H1 (cell line): ENCODE data around the gene DSCAM. TPM values are rescaled to one million over a fixed set of nuclear protein-coding genes. Genes with fewer than 3 reads are reported as not detected.

Experiments used
- CTCF ChIA-PET: fragments of 300-600 bp; sonication (Branson Sonifier 250); formaldehyde crosslinking; loops from one replicate; lab custom pipeline; 2021; ENCODE audit not compliant: partially characterized antibody; lab: Charles Lee
- POLR2A ChIA-PET: fragments of 300-600 bp; sonication (Branson Sonifier 250); formaldehyde crosslinking; loops from one replicate; lab custom pipeline; 2021; ENCODE audit warnings: inconsistent platforms; ENCODE audit not compliant: partially characterized antibody; lab: Charles Lee
- DNase-seq, 2 experiments: peaks; one replicate each; pipeline versions ENCODE4 v3.0.0 to v3.0.0-alpha.2; 2010 to 2022; ENCODE audit warnings: low spot score in 2 of 2, low read depth in 1 of 2, mixed read lengths in 1 of 2
- FAIRE-seq: peaks from 2 replicates; lab custom pipeline; 2011; peaks lifted over from hg19 to GRCh38; lab: Jason Lieb, UNC
- H2AFZ ChIP-seq: 2 replicates; pipeline ENCODE4 v1.8.1; 2012; ENCODE audit warnings: low read length, inconsistent platforms
- H2AK5ac ChIP-seq: 2 replicates; pipeline ENCODE4 v1.6.1; 2013; ENCODE audit warnings: low read depth, low read length
- H2BK120ac ChIP-seq: replicated peaks from 2 replicates; pipeline ENCODE3; 2013; ENCODE audit warnings: low read depth, low read length, inconsistent platforms
- H2BK12ac ChIP-seq: 2 replicates; pipeline ENCODE4 v1.6.1; 2013; ENCODE audit warnings: low read depth, low read length
- H2BK15ac ChIP-seq: 2 replicates; pipeline ENCODE4 v1.6.1; 2013; ENCODE audit warnings: low read length
- H2BK20ac ChIP-seq: 2 replicates; pipeline ENCODE4 v1.6.1; 2013; ENCODE audit warnings: low read length
- H2BK5ac ChIP-seq: 2 replicates; pipeline ENCODE4 v1.6.1; 2013; ENCODE audit warnings: low read depth, low read length
- H3K14ac ChIP-seq: 2 replicates; pipeline ENCODE4 v1.6.1; 2013; ENCODE audit warnings: inconsistent platforms; ENCODE audit not compliant: insufficient read length
- H3K18ac ChIP-seq: 2 replicates; pipeline ENCODE4 v1.6.1; 2013; ENCODE audit warnings: low read length; ENCODE audit errors: extremely low read depth
- H3K23ac ChIP-seq: 2 replicates; pipeline ENCODE4 v1.6.1; 2013; ENCODE audit warnings: inconsistent platforms; ENCODE audit not compliant: insufficient read length
- H3K23me2 ChIP-seq: 2 replicates; pipeline ENCODE4 v1.6.1; 2013; ENCODE audit warnings: low read depth, low read length
- H3K27ac ChIP-seq: 2 replicates; pipeline ENCODE4 v1.6.1; 2011; ENCODE audit warnings: low read depth, low read length, inconsistent platforms
- H3K27me3 ChIP-seq, 4 experiments: replicated peaks in 1 of 4; 1 replicate in 1 of 4; 2 replicates in 3 of 4; pipeline versions ENCODE4 v1.6.1 to v1.8.1; 2011 to 2013; ENCODE audit warnings: low read length in 3 of 4, mild to moderate bottlenecking in 3 of 4, inconsistent platforms in 2 of 4, mixed read lengths in 2 of 4, moderate library complexity in 1 of 4; ENCODE audit not compliant: control insufficient read depth in 3 of 4, insufficient read depth in 3 of 4; ENCODE audit errors: extremely low read depth in 1 of 4
- H3K36me3 ChIP-seq, 4 experiments: 2 replicates each; pipeline versions ENCODE4 v1.6.1 to v1.8.1; 2011 to 2013; ENCODE audit warnings: mild to moderate bottlenecking in 4 of 4, low read length in 3 of 4, moderate library complexity in 2 of 4, control low read depth in 1 of 4, inconsistent platforms in 1 of 4; ENCODE audit not compliant: insufficient read depth in 4 of 4, control insufficient read depth in 2 of 4
- H3K4ac ChIP-seq: replicated peaks from 2 replicates; pipeline ENCODE3; 2013; ENCODE audit warnings: low read length, low read depth, mixed read lengths, inconsistent platforms; ENCODE audit not compliant: insufficient read length
- H3K4me1 ChIP-seq, 4 experiments: replicated peaks in 1 of 4; 1 replicate in 1 of 4; 2 replicates in 3 of 4; pipeline versions ENCODE4 v1.6.1 to v1.8.1; 2011 to 2013; ENCODE audit warnings: low read length in 3 of 4, inconsistent platforms in 2 of 4, mixed read lengths in 1 of 4; ENCODE audit not compliant: insufficient read depth in 4 of 4, control insufficient read depth in 3 of 4
- H3K4me2 ChIP-seq, 2 experiments: 2 replicates each; pipeline versions ENCODE4 v1.6.1 to v1.8.1; 2011 to 2013; ENCODE audit warnings: low read depth in 2 of 2, low read length in 2 of 2, control low read depth in 1 of 2, inconsistent platforms in 1 of 2, mild to moderate bottlenecking in 1 of 2; ENCODE audit not compliant: insufficient read depth in 1 of 2
- H3K4me3 ChIP-seq, 4 experiments: fragments of 200-600, 300-600 bp in 1 of 4; sonication (generic), shearing (Covaris generic), sonication (Bioruptor Twin) in 1 of 4; 2 replicates each; pipeline versions ENCODE4 v1.5.1 to v1.8.1; 2011 to 2016; ENCODE audit warnings: low read length in 4 of 4, low read depth in 3 of 4, control low read depth in 2 of 4, inconsistent platforms in 2 of 4, mild to moderate bottlenecking in 2 of 4, mixed read lengths in 1 of 4, moderate library complexity in 1 of 4; ENCODE audit not compliant: insufficient read depth in 2 of 4; ENCODE audit errors: extremely low read depth in 1 of 4
- H3K56ac ChIP-seq: replicated peaks from 2 replicates; pipeline ENCODE3; 2013; ENCODE audit warnings: low read depth, mild to moderate bottlenecking, mixed read lengths, low read length, inconsistent platforms; ENCODE audit not compliant: insufficient read length
- H3K79me1 ChIP-seq: 2 replicates; pipeline ENCODE4 v1.6.1; 2013; ENCODE audit warnings: low read depth, low read length, control low read depth
- H3K79me2 ChIP-seq, 2 experiments: 2 replicates each; pipeline versions ENCODE4 v1.6.1 to v1.8.1; 2012 to 2013; ENCODE audit warnings: low read length in 2 of 2, mild to moderate bottlenecking in 2 of 2, inconsistent platforms in 1 of 2; ENCODE audit not compliant: insufficient read depth in 2 of 2, control insufficient read depth in 1 of 2
- H3K9ac ChIP-seq, 4 experiments: replicated peaks in 1 of 4; 1 replicate in 1 of 4; 2 replicates in 3 of 4; pipeline versions ENCODE4 v1.6.1 to v1.8.1; 2011 to 2013; ENCODE audit warnings: low read depth in 3 of 4, low read length in 3 of 4, control low read depth in 2 of 4, mild to moderate bottlenecking in 2 of 4, moderate library complexity in 2 of 4, inconsistent platforms in 1 of 4; ENCODE audit errors: extremely low read depth in 1 of 4
- H3K9me3 ChIP-seq, 2 experiments: 2 replicates each; pipeline versions ENCODE4 v1.6.1 to v1.8.1; 2012 to 2013; ENCODE audit warnings: mild to moderate bottlenecking in 2 of 2, moderate library complexity in 2 of 2, control low read depth in 1 of 2, inconsistent platforms in 1 of 2, low read depth in 1 of 2, low read length in 1 of 2, mixed read lengths in 1 of 2; ENCODE audit not compliant: insufficient read depth in 2 of 2
- H4K20me1 ChIP-seq, 2 experiments: replicated peaks in 1 of 2; 2 replicates each; pipeline versions ENCODE3 to v1.8.1; 2011 to 2013; ENCODE audit warnings: inconsistent platforms in 2 of 2, low read length in 2 of 2, mild to moderate bottlenecking in 1 of 2; ENCODE audit not compliant: insufficient read depth in 2 of 2, control insufficient read depth in 1 of 2
- H4K5ac ChIP-seq: 2 replicates; pipeline ENCODE4 v1.6.1; 2013; ENCODE audit warnings: low read length, low read depth, mixed read lengths, inconsistent platforms; ENCODE audit not compliant: insufficient read length
- H4K8ac ChIP-seq: 2 replicates; pipeline ENCODE4 v1.8.0; 2013; ENCODE audit warnings: mild to moderate bottlenecking, moderate library complexity, low read length, inconsistent platforms; ENCODE audit not compliant: insufficient read depth; ENCODE audit errors: extremely low read depth
- H4K91ac ChIP-seq: replicated peaks from 2 replicates; pipeline ENCODE3; 2013; ENCODE audit warnings: low read length, mixed read lengths, inconsistent platforms; ENCODE audit not compliant: insufficient read length
- SP4 ChIP-seq: IDR thresholded peaks from 2 replicates; pipeline ENCODE4 v1.6.1; 2012; ENCODE audit warnings: low read length, inconsistent platforms
- WGBS, 2 experiments: shearing (Covaris generic) in 1 of 2; methylation state at CpG; one replicate each; pipeline versions ENCODE4 v1.1.6 to v1.1.7; 2013 to 2015; ENCODE audit warnings: low lambda C conversion rate in 2 of 2, mixed read lengths in 2 of 2, inconsistent platforms in 1 of 2, low coverage in 1 of 2, missing lambda C conversion rate in 1 of 2; ENCODE audit not compliant: insufficient replicate concordance in 2 of 2, insufficient coverage in 1 of 2, insufficient read length in 1 of 2; ENCODE audit errors: extremely low coverage in 1 of 2, missing lambda C conversion rate in 1 of 2; 5-methylcytosine and 5-hydroxymethylcytosine counted together
- polyA plus RNA-seq, 7 experiments: library from polyadenylated mRNA; depleted of rRNA in 3 of 7; stranded (reverse) in 5 of 7; unstranded in 2 of 7; fragments of >200 nt in 5 of 7; fragments of 200-250 nt in 2 of 7; gene quantifications; 1 replicate in 5 of 7; 2 replicates in 1 of 7; 4 replicates in 1 of 7; pipeline versions ENCODE4 v1.2.1 to v1.2.3, GENCODE V29; 2011 to 2013; ENCODE audit warnings: missing spikeins in 2 of 7, mixed read lengths in 2 of 7
- total RNA-seq: library from RNA; stranded (reverse); fragmentation: NEBNext Ultra II Directional; extraction: Animal tissue kit (Norgen Biotek cat#: 25700); gene quantifications from 2 replicates; pipeline ENCODE4 v1.2.1, GENCODE V29; 2021

Gene DSCAM
- total and polyA plus RNA-seq, 2 of the 8 experiments (the other 6 are each of a cell fraction or from before 2014, with no cell fraction given) = 0.02 to 0.15 TPM

GRCh38 chr21:40706176-40706575, 140.8 kb downstream of the DSCAM start:
- Histone ChIP-seq H4K5ac (no peak overlapping the region), H2BK5ac (no peak overlapping the region), H2BK120ac (no peak overlapping the region), H3K36me3 (no peaks in the 10 kb centered on the region), H4K20me1 (no peaks in the 10 kb centered on the region), H4K91ac (no peak overlapping the region), H2BK20ac (no peak overlapping the region), H2BK12ac (no peak overlapping the region), H3K56ac (no peak overlapping the region), H2BK15ac (no peak overlapping the region), H3K9me3 (no peaks in the 10 kb centered on the region), H2AK5ac (no peak overlapping the region), H3K79me2 (no peaks in the 10 kb centered on the region), H3K9ac (no peak overlapping the region), H3K23me2 (no peaks in the 10 kb centered on the region), H3K4me1 (no peaks in the 10 kb centered on the region), H3K18ac (no peak overlapping the region), H4K8ac (no peak overlapping the region), H3K79me1 (no peaks in the 10 kb centered on the region), H3K14ac (no peak overlapping the region), H3K4me2 (no peak overlapping the region), H3K27ac (no peak overlapping the region), H3K4me3 (no peak overlapping the region), H3K23ac (no peak overlapping the region), H3K27me3 (no peaks in the 10 kb centered on the region), H3K4ac (no peak overlapping the region), H2AFZ (no peak overlapping the region)
- POLR2A ChIA-PET = no interaction called here
- no peak for TF ChIP-seq SP4
- WGBS, 2 experiments = 100% methylated on average over 1 of the region's 1 CpG; no CpG with 5 or more reads in 1 of the 2 experiments
- no peak for FAIRE-seq
- CTCF ChIA-PET = no interaction called here
- DNase-seq = no peak
